GM10266 (cell line): Measurements from ENCODE around the gene MAGI1.

Source experiments
- DNase-seq: peaks from one replicate; pipeline ENCODE4 v3.0.0; 2012; ENCODE audit errors: extremely low spot score
- TF ChIP-seq, protein P1 (sequence below): IDR thresholded peaks from 2 replicates; pipeline ENCODE4 v1.5.1; 2012; ENCODE audit warnings: mild to moderate bottlenecking, low read depth; ENCODE audit not compliant: control insufficient read depth, insufficient read depth; ENCODE audit errors: missing control alignments

The MAGI1 gene

DNA sequence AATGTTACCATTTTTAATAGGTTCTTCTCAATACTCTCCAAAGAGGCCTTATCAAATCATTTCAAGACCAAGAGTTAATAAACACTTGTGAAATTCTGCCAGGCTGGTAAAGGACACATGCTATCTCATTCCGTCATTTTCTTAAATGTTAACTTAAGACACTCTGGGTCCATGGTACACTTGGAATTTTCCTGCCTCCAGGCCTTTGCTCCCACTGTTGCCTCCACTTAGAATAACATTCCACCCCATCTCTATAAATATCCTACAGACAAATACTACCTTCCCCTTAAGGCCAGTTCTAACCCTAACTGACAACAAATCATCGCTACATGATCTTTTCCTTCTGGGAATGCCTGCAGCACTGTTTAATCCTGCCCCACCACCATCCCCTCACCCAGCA is 24.1 kb downstream of the MAGI1 start:
- TF ChIP-seq, protein P1, sequence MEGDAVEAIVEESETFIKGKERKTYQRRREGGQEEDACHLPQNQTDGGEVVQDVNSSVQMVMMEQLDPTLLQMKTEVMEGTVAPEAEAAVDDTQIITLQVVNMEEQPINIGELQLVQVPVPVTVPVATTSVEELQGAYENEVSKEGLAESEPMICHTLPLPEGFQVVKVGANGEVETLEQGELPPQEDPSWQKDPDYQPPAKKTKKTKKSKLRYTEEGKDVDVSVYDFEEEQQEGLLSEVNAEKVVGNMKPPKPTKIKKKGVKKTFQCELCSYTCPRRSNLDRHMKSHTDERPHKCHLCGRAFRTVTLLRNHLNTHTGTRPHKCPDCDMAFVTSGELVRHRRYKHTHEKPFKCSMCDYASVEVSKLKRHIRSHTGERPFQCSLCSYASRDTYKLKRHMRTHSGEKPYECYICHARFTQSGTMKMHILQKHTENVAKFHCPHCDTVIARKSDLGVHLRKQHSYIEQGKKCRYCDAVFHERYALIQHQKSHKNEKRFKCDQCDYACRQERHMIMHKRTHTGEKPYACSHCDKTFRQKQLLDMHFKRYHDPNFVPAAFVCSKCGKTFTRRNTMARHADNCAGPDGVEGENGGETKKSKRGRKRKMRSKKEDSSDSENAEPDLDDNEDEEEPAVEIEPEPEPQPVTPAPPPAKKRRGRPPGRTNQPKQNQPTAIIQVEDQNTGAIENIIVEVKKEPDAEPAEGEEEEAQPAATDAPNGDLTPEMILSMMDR: no peak
- no peak for DNase-seq

DNA sequence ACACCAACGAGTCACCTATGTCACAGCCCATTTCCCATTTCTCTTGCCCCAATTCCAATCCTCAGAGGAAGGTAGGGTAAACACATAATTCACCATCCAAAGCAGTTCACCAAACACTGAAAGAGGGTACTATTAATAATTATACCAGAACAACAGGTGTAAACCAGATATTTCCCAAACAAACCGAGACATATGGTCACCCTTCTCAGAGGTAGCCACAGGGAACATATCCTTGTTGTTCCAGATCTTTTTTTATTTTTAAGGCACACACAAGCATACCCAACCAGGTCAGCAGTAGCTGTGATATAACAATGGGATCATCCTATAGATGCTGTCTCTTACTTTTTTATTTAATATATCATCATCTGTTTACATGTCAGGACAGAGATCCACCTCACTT is 24.7 kb downstream of the MAGI1 start:
- DNase-seq: no peak

DNA sequence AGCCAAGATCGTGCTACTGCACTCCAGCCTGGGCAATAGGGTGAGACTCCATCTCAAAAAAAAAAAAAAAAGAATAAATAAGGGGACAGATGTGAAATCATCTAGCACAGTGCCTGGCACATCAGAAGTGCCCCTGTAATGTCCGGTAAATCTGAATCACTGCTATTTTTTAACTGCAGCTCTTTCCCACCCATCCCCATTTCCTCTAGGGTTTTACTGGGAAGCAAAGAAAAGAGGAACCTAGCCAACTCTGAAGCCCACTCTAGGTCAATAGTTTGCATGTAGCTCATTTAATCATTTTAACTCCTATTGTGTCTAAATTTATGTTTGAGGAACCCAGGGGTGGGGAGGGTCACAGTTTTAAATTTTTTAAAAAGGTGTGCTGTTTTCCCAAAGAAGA is 26.0 kb downstream of the MAGI1 start:
- TF ChIP-seq, protein P1: no peak
- DNase-seq: no peak

More for the DNA sequence above, 24.7 kb downstream of the MAGI1 start:
- TF ChIP-seq, protein P1: no peak

DNA sequence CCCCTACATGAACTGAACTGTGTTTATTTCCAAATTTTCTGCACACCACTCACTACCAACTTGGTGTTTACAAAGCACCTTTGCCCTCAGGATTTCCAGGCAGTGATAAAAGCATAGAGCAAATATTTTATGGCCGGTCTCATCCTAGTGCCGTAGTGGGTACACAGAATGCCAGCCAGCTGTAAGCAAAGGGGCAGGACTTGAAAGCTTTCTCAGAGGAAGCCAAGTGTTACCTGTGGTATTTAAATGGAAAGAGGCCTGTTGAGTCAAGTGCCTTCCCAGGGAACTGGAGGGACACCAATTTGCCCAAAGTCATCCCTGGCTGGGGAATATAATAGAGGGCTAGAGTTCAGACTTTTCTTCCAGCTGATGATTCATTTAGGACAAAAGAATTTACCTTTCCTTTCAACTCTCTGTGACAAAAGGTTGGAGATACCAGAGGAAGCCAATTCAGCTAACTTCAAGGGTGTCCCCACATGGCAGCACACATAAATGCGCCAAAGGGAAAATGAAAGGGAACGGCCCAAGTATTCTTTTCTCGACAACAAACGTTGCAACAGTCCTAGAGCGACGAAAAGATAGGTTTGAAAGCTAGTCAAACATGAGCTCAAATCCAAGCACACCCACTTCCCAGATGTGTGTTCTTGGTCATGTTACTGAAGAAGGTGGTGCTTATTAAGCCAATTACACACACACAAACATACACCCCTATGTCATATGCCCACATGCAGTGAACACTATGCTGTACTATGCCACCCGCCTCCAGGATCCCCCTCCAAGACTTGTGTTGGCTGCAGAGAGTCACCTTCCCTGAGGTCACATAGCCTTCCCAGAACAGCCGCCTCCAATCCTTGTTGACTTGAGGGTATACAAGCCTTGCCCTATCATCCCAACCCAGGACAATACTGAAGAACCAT is 27.7 kb downstream of the MAGI1 start:
- TF ChIP-seq, protein P1: no peak

DNA sequence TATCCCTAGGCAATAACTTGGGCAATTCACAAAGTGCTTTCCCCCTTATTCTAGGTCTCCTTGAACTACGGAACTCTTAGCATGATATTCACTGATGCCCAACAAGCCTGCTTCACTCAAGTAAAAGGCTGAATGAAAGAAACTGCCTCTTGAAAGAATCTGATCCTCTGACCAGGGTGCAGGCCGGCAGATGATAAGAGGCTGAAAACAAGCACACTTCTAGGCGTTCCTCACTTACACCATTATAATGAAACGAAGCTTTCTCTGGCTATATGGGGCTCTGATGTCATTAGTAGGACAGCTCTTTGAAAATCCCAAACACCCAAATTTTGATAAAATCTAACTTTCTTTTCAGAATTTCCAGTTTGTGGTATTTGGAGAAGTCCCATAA is 28.4 kb downstream of the MAGI1 start:
- TF ChIP-seq, protein P1: no peak
- no peak for DNase-seq

More for the DNA sequence above, 27.7 kb downstream of the MAGI1 start:
- DNase-seq: no peak

DNA sequence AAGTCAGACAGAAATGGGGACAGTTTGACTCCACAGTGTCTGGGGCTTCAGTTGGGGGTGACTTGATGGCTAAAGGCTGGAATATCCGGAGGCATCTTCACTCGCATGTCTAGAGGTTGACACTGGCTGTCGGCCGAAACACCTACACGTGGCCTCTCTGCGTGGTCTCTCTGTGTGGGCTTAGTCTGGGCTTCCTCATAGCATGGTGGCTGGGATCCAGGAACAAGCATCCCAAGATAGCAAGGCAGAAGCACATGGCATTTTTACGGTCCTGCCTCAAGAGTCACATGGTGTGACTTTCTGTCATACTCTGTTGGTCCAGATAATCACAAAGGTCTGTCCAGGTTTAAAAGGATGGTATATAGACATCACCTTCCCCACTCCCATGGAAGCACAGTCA is 34.5 kb downstream of the MAGI1 start:
- TF ChIP-seq, protein P1: no peak

DNA sequence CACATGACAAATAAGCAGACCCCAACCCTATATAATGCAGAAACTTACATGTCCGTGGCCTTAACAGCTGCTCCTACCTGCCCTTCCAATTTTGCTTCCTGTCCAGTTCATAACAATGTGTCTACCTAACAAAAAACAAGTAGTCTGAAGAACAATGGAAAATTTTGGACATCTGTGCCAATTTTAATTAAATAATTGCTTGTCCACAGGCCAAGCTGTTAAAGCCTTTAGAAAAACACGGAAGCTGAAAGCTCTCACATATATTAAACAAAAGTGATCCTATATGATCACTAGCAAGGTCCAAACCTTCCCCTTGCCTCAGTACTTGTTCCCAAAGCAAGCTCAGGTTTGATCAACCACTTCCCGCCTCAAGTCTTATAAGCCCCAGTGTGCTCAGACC is 37.1 kb downstream of the MAGI1 start:
- no peak for DNase-seq
- TF ChIP-seq, protein P1: no peak

More for the DNA sequence above, 34.5 kb downstream of the MAGI1 start:
- DNase-seq: no peak
